GM12878 (cell line): ENCODE results near the gene RBP3. TPM values are rescaled to one million over a fixed set of nuclear protein-coding genes. Genes with fewer than 3 reads are reported as not detected.

Experiments used
- NFYB ChIP-seq: IDR thresholded peaks from 2 replicates; pipeline ENCODE4 v1.6.1; 2011; ENCODE audit warnings: low read depth, mild to moderate bottlenecking, low read length, improper control_type of control experiment, moderate library complexity; ENCODE audit not compliant: insufficient read depth
- NR2C2 ChIP-seq: IDR thresholded peaks from 2 replicates; pipeline ENCODE4 v1.6.1; 2011; ENCODE audit warnings: borderline replicate concordance, low read depth; ENCODE audit not compliant: control insufficient read depth, insufficient read length
- RUNX3 ChIP-seq: IDR thresholded peaks from 2 replicates; pipeline ENCODE4 v1.6.1; 2012; ENCODE audit warnings: low read length, inconsistent platforms
- SPI1 ChIP-seq: IDR thresholded peaks from 2 replicates; pipeline ENCODE4 v1.6.1; 2011; ENCODE audit warnings: low read depth, mild to moderate bottlenecking, low read length, moderate library complexity, borderline replicate concordance; ENCODE audit not compliant: insufficient read depth
- ZNF207 ChIP-seq: fragments of 450-650 bp; IDR thresholded peaks from 2 replicates; pipeline ENCODE4 v1.6.1; 2014; ENCODE audit warnings: antibody characterized with exemption, mild to moderate bottlenecking, borderline replicate concordance
- polyA plus RNA-seq, 11 experiments: library from polyadenylated mRNA; depleted of rRNA in 4 of 11; unstranded in 6 of 11; stranded (reverse) in 5 of 11; fragments of >200 nt; fragmentation: Nextera tagmentation in 4 of 11; fragmentation: Illumina TruSeq in 1 of 11; extraction: Ambion mirVana in 4 of 11; extraction: Trizol in 1 of 11; gene quantifications; 1 replicate in 1 of 11; 2 replicates in 10 of 11; pipeline versions ENCODE4 v1.2.1 to v1.2.3, GENCODE V29; 2011 to 2016; ENCODE audit warnings: inconsistent platforms in 2 of 11, missing spikeins in 2 of 11, low read depth in 1 of 11
- total RNA-seq, 4 experiments: library from RNA; depleted of rRNA in 3 of 4; stranded (reverse); fragments of >200 nt in 3 of 4; fragmentation: Illumina TruSeq in 1 of 4; extraction: Trizol in 1 of 4; gene quantifications; 2 replicates each; pipeline versions ENCODE4 v1.2.1 to v1.2.3, GENCODE V29; 2013 to 2021
- TF ChIP-seq, protein P1 (sequence below): fragments of 450-650 bp; IDR thresholded peaks from 2 replicates; pipeline ENCODE4 v1.6.1; 2017; ENCODE audit warnings: mild to moderate bottlenecking, moderate library complexity
- TF ChIP-seq, protein P2 (sequence below): fragments of 150-350 bp; IDR thresholded peaks from 2 replicates; pipeline ENCODE4 v1.6.1; 2016; ENCODE audit warnings: low read depth, low read length
- TF ChIP-seq, protein P3 (sequence below): fragments of 450-650 bp; IDR thresholded peaks from 2 replicates; pipeline ENCODE4 v1.6.1; 2018; ENCODE audit warnings: mild to moderate bottlenecking, low read depth, moderate library complexity; ENCODE audit not compliant: partially characterized antibody

Gene RBP3
- total and polyA plus RNA-seq, 10 of the 15 experiments (the other 5 are each of a cell fraction or from before 2014, with no cell fraction given) = not detected

DNA sequence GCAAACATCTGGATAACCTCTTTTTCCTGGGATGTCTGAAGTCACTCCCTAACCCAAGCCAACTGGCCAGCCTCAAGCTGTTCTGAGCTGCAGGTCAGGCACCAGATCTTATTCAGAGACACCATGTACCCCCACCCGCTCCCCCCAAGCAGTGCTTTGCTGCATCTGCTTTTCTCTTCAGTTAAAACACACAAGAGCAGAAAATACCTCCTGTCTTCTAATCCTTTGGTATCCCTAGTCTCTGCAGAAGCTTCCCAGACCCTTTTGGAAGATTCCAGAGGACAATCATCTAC lies 32.9 kb downstream of the RBP3 start (continued):
- no peak for TF ChIP-seq SPI1
- TF ChIP-seq, protein P1, sequence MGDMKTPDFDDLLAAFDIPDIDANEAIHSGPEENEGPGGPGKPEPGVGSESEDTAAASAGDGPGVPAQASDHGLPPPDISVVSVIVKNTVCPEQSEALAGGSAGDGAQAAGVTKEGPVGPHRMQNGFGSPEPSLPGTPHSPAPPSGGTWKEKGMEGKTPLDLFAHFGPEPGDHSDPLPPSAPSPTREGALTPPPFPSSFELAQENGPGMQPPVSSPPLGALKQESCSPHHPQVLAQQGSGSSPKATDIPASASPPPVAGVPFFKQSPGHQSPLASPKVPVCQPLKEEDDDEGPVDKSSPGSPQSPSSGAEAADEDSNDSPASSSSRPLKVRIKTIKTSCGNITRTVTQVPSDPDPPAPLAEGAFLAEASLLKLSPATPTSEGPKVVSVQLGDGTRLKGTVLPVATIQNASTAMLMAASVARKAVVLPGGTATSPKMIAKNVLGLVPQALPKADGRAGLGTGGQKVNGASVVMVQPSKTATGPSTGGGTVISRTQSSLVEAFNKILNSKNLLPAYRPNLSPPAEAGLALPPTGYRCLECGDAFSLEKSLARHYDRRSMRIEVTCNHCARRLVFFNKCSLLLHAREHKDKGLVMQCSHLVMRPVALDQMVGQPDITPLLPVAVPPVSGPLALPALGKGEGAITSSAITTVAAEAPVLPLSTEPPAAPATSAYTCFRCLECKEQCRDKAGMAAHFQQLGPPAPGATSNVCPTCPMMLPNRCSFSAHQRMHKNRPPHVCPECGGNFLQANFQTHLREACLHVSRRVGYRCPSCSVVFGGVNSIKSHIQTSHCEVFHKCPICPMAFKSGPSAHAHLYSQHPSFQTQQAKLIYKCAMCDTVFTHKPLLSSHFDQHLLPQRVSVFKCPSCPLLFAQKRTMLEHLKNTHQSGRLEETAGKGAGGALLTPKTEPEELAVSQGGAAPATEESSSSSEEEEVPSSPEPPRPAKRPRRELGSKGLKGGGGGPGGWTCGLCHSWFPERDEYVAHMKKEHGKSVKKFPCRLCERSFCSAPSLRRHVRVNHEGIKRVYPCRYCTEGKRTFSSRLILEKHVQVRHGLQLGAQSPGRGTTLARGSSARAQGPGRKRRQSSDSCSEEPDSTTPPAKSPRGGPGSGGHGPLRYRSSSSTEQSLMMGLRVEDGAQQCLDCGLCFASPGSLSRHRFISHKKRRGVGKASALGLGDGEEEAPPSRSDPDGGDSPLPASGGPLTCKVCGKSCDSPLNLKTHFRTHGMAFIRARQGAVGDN = no peak
- TF ChIP-seq NFYB = no peak
- TF ChIP-seq ZNF207 = no peak
- TF ChIP-seq RUNX3 = no peak
- TF ChIP-seq, protein P2, sequence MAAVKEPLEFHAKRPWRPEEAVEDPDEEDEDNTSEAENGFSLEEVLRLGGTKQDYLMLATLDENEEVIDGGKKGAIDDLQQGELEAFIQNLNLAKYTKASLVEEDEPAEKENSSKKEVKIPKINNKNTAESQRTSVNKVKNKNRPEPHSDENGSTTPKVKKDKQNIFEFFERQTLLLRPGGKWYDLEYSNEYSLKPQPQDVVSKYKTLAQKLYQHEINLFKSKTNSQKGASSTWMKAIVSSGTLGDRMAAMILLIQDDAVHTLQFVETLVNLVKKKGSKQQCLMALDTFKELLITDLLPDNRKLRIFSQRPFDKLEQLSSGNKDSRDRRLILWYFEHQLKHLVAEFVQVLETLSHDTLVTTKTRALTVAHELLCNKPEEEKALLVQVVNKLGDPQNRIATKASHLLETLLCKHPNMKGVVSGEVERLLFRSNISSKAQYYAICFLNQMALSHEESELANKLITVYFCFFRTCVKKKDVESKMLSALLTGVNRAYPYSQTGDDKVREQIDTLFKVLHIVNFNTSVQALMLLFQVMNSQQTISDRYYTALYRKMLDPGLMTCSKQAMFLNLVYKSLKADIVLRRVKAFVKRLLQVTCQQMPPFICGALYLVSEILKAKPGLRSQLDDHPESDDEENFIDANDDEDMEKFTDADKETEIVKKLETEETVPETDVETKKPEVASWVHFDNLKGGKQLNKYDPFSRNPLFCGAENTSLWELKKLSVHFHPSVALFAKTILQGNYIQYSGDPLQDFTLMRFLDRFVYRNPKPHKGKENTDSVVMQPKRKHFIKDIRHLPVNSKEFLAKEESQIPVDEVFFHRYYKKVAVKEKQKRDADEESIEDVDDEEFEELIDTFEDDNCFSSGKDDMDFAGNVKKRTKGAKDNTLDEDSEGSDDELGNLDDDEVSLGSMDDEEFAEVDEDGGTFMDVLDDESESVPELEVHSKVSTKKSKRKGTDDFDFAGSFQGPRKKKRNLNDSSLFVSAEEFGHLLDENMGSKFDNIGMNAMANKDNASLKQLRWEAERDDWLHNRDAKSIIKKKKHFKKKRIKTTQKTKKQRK = no peak
- TF ChIP-seq, protein P3, sequence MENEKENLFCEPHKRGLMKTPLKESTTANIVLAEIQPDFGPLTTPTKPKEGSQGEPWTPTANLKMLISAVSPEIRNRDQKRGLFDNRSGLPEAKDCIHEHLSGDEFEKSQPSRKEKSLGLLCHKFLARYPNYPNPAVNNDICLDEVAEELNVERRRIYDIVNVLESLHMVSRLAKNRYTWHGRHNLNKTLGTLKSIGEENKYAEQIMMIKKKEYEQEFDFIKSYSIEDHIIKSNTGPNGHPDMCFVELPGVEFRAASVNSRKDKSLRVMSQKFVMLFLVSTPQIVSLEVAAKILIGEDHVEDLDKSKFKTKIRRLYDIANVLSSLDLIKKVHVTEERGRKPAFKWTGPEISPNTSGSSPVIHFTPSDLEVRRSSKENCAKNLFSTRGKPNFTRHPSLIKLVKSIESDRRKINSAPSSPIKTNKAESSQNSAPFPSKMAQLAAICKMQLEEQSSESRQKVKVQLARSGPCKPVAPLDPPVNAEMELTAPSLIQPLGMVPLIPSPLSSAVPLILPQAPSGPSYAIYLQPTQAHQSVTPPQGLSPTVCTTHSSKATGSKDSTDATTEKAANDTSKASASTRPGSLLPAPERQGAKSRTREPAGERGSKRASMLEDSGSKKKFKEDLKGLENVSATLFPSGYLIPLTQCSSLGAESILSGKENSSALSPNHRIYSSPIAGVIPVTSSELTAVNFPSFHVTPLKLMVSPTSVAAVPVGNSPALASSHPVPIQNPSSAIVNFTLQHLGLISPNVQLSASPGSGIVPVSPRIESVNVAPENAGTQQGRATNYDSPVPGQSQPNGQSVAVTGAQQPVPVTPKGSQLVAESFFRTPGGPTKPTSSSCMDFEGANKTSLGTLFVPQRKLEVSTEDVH = no peak
- TF ChIP-seq NR2C2 = no peak
